Stimulated activated naive CD8-positive, alpha-beta T cell treated with anti-CD3 and anti-CD28 coated beads, Interleukin-15, amount 100 ng/mL, for 72 hours (primary cell): ENCODE results near the gene TRIM71.
A peak's percentile ranks its signal among the peaks of the same experiment; 100 is the strongest.
"Not testable (repeated sequence)": the region's sequence is repeated elsewhere in the genome, so short reads cannot be mapped to it uniquely, and the experiment has no call there.

Source experiments
- ATAC-seq: fragments of 150-1000 bp; cut with Tn5 transposase; 2 replicates; pipeline ENCODE4 v1.10.0; 2021; ENCODE audit warnings: mild to moderate bottlenecking, moderate library complexity
- DNase-seq, 2 donors: peaks; one replicate each; pipeline ENCODE4 v3.0.0; 2021 to 2022
- H3K27ac Mint-ChIP-seq, 2 donors: one replicate each; pipeline ENCODE4 v1.8.0; 2022; ENCODE audit warnings: mild to moderate bottlenecking in 2 of 2, mixed read lengths in 2 of 2, moderate library complexity in 2 of 2
- H3K27me3 Mint-ChIP-seq: one replicate; pipeline ENCODE4 v1.8.0; 2022; ENCODE audit warnings: mixed read lengths
- H3K4me1 Mint-ChIP-seq: one replicate; pipeline ENCODE4 v1.8.0; 2022; ENCODE audit warnings: mild to moderate bottlenecking, mixed read lengths
- H3K4me3 Mint-ChIP-seq, 2 donors: one replicate each; pipeline ENCODE4 v1.8.0; 2022; ENCODE audit warnings: mild to moderate bottlenecking in 2 of 2, mixed read lengths in 2 of 2, moderate library complexity in 1 of 2
- H3K9me3 Mint-ChIP-seq, 2 donors: one replicate each; pipeline ENCODE4 v1.8.0; 2022; ENCODE audit warnings: mixed read lengths in 2 of 2

Gene TRIM71

GRCh38 chr3:32845546-32845945 is 27.7 kb downstream of the TRIM71 start:
- not testable (repeated sequence) for H3K9me3 Mint-ChIP-seq, H3K27me3 Mint-ChIP-seq, H3K4me3 Mint-ChIP-seq, ATAC-seq, H3K27ac Mint-ChIP-seq, DNase-seq
- peaks cover 16% of the 10 kb centered on the region for H3K4me1 Mint-ChIP-seq

GRCh38 chr3:32847045-32847444 is 29.2 kb downstream of the TRIM71 start:
- H3K27me3 Mint-ChIP-seq, DNase-seq, H3K27ac Mint-ChIP-seq, H3K4me3 Mint-ChIP-seq, ATAC-seq, H3K9me3 Mint-ChIP-seq: not testable (repeated sequence)
- H3K4me1 Mint-ChIP-seq = peaks cover 12% of the 10 kb centered on the region

GRCh38 chr3:32847528-32847927 is 29.7 kb downstream of the TRIM71 start:
- H3K27ac Mint-ChIP-seq = no peak overlapping the region
- H3K4me1 Mint-ChIP-seq = peaks cover 7% of the 10 kb centered on the region
- no peak for ATAC-seq
- H3K27me3 Mint-ChIP-seq = peaks cover 8% of the 10 kb centered on the region
- no peak overlapping the region for H3K4me3 Mint-ChIP-seq
- no peaks in the 10 kb centered on the region for H3K9me3 Mint-ChIP-seq
- DNase-seq = no peak

GRCh38 chr3:32848215-32848614 is 30.4 kb downstream of the TRIM71 start:
- no peak overlapping the region for H3K27ac Mint-ChIP-seq
- peaks cover 8% of the 10 kb centered on the region for H3K27me3 Mint-ChIP-seq
- DNase-seq (no peak), ATAC-seq (no peak)
- peaks cover under 1% of the 10 kb centered on the region for H3K4me1 Mint-ChIP-seq
- H3K4me3 Mint-ChIP-seq = no peak overlapping the region
- no peaks in the 10 kb centered on the region for H3K9me3 Mint-ChIP-seq

- DNase-seq = no peak
- H3K27me3 Mint-ChIP-seq = peaks cover 8% of the 10 kb centered on the region
- H3K4me3 Mint-ChIP-seq = no peak overlapping the region
- no peak for ATAC-seq
- H3K9me3 Mint-ChIP-seq = no peaks in the 10 kb centered on the region
- no peaks in the 10 kb centered on the region for H3K4me1 Mint-ChIP-seq
- peak overlapping the region in 1 of 2 donors; percentile 77 for H3K27ac Mint-ChIP-seq
Observed at GRCh38 chr3:32849046-32849445, 31.2 kb downstream of the TRIM71 start.

- no peak for DNase-seq
- Mint-ChIP-seq H3K27me3 (peaks cover 8% of the 10 kb centered on the region), H3K4me1 (no peaks in the 10 kb centered on the region), H3K4me3 (no peak overlapping the region), H3K27ac (no peak overlapping the region), H3K9me3 (no peaks in the 10 kb centered on the region)
- no peak for ATAC-seq
Observed at GRCh38 chr3:32850226-32850625, 32.4 kb downstream of the TRIM71 start.

- no peak for ATAC-seq
- no peak for DNase-seq
- H3K4me3 Mint-ChIP-seq = no peak overlapping the region
- no peaks in the 10 kb centered on the region for H3K9me3 Mint-ChIP-seq
- no peaks in the 10 kb centered on the region for H3K4me1 Mint-ChIP-seq
- no peak overlapping the region for H3K27ac Mint-ChIP-seq
- H3K27me3 Mint-ChIP-seq = peaks cover 8% of the 10 kb centered on the region
Observed at GRCh38 chr3:32850636-32851035, 32.8 kb downstream of the TRIM71 start.

GRCh38 chr3:32852146-32852545 is 34.3 kb downstream of the TRIM71 start:
- Mint-ChIP-seq H3K27ac (no peak overlapping the region), H3K4me1 (no peaks in the 10 kb centered on the region)

GRCh38 chr3:32855350-32855953 is 37.7 kb downstream of the TRIM71 start:
- Mint-ChIP-seq H3K4me3 (no peak overlapping the region), H3K4me1 (no peaks in the 10 kb centered on the region), H3K9me3 (no peaks in the 10 kb centered on the region), H3K27me3 (peaks cover 18% of the 10 kb centered on the region), H3K27ac (peak overlapping the region in 1 of 2 donors; percentile 31)
- ATAC-seq (no peak), DNase-seq (no peak)

More at GRCh38 chr3:32852146-32852545, 34.3 kb downstream of the TRIM71 start:
- H3K4me3 Mint-ChIP-seq = no peak overlapping the region
- H3K27me3 Mint-ChIP-seq = peaks cover 15% of the 10 kb centered on the region
- no peak for ATAC-seq
- H3K9me3 Mint-ChIP-seq = no peaks in the 10 kb centered on the region
- DNase-seq = no peak

GRCh38 chr3:32856355-32856889 is 38.6 kb downstream of the TRIM71 start:
- no peaks in the 10 kb centered on the region for H3K4me1 Mint-ChIP-seq
- no peaks in the 10 kb centered on the region for H3K9me3 Mint-ChIP-seq
- ATAC-seq (no peak), DNase-seq (no peak)
- H3K4me3 Mint-ChIP-seq = no peak overlapping the region
- H3K27ac Mint-ChIP-seq = no peak overlapping the region
- H3K27me3 Mint-ChIP-seq = peaks cover 16% of the 10 kb centered on the region

GRCh38 chr3:32856901-32857507 is 39.2 kb downstream of the TRIM71 start:
- H3K27ac Mint-ChIP-seq = no peak overlapping the region
- peaks cover 10% of the 10 kb centered on the region for H3K27me3 Mint-ChIP-seq
- no peak for DNase-seq
- no peak overlapping the region for H3K4me3 Mint-ChIP-seq
- H3K4me1 Mint-ChIP-seq = no peaks in the 10 kb centered on the region
- no peak for ATAC-seq
- H3K9me3 Mint-ChIP-seq = no peaks in the 10 kb centered on the region

GRCh38 chr3:32857921-32858320 is 40.1 kb downstream of the TRIM71 start:
- Mint-ChIP-seq H3K27me3 (peaks cover 9% of the 10 kb centered on the region), H3K27ac (no peak overlapping the region), H3K9me3 (no peaks in the 10 kb centered on the region), H3K4me1 (no peaks in the 10 kb centered on the region), H3K4me3 (no peak overlapping the region)
- DNase-seq (no peak), ATAC-seq (no peak)

GRCh38 chr3:32859604-32860237 is 41.9 kb downstream of the TRIM71 start:
- H3K27ac Mint-ChIP-seq = no peak overlapping the region
- no peaks in the 10 kb centered on the region for H3K4me1 Mint-ChIP-seq
- no peaks in the 10 kb centered on the region for H3K9me3 Mint-ChIP-seq
- no peak overlapping the region for H3K4me3 Mint-ChIP-seq
- ATAC-seq = no peak
- DNase-seq = no peak
- peaks cover 17% of the 10 kb centered on the region for H3K27me3 Mint-ChIP-seq

- Mint-ChIP-seq H3K4me1 (no peaks in the 10 kb centered on the region), H3K9me3 (no peaks in the 10 kb centered on the region), H3K27ac (no peak overlapping the region), H3K27me3 (peaks cover 21% of the 10 kb centered on the region), H3K4me3 (no peak overlapping the region)
- ATAC-seq = no peak
- no peak for DNase-seq
Observed at GRCh38 chr3:32860499-32860898, 42.7 kb downstream of the TRIM71 start.

GRCh38 chr3:32861681-32862080 is 43.9 kb downstream of the TRIM71 start:
- no peaks in the 10 kb centered on the region for H3K4me1 Mint-ChIP-seq
- DNase-seq = no peak
- H3K4me3 Mint-ChIP-seq = no peak overlapping the region
- no peak overlapping the region for H3K27ac Mint-ChIP-seq
- H3K9me3 Mint-ChIP-seq = no peaks in the 10 kb centered on the region
- peaks cover 26% of the 10 kb centered on the region for H3K27me3 Mint-ChIP-seq
- ATAC-seq = no peak

- Mint-ChIP-seq H3K4me3 (no peak overlapping the region), H3K27ac (peak overlapping the region in 1 of 2 donors; percentile 27), H3K4me1 (no peaks in the 10 kb centered on the region), H3K9me3 (no peaks in the 10 kb centered on the region), H3K27me3 (peaks cover 22% of the 10 kb centered on the region)
- DNase-seq (no peak), ATAC-seq (no peak)
Observed at GRCh38 chr3:32862247-32862935, 44.6 kb downstream of the TRIM71 start.
